ENCODE results near the gene RNF26. TPM values are rescaled to one million over a fixed set of nuclear protein-coding genes. Genes with fewer than 3 reads are reported as not detected.

Gene RNF26
- polyA plus RNA-seq, 1 of the 3 experiments (the other 2 are of a cell fraction) = 31.9 TPM

- H3K9me3 ChIP-seq = peaks cover 6% of the 10 kb centered on the region; the same call in 1 of the 2 replicates
- no peak for DNase-seq
- no peak overlapping the region for H3K27ac ChIP-seq (ENCODE audit: low read depth in 2 of 2, low read length in 1 of 2)
- TF ChIP-seq TAF1 (IDR thresholded peaks at IDR 0.05; ENCODE audit: borderline replicate concordance, low read depth, low read length) (no peak), CTCF (IDR thresholded peaks at IDR 0.05) (peak; percentile 28; the same call in 1 of the 2 replicates)
- H3K9ac ChIP-seq = no peak overlapping the region
- no peak overlapping the region for H3K4me2 ChIP-seq
- H3K4me1 ChIP-seq (ENCODE audit: control insufficient read depth in 1 of 2, insufficient read depth in 2 of 2, low read depth in 1 of 2, low read length in 1 of 2) = peaks cover 0 to under 1% of the 10 kb centered on the region in 2 experiments; a peak in 2 of 4 replicates
- H2AFZ ChIP-seq (ENCODE audit: low read depth) = no peak overlapping the region
- no peaks in the 10 kb centered on the region for H4K20me1 ChIP-seq (ENCODE audit: insufficient read depth)
- H3K79me2 ChIP-seq (ENCODE audit: insufficient read depth) = no peaks in the 10 kb centered on the region; the same call in none of the 2 replicates
- peaks cover 43 to 67% of the 10 kb centered on the region in 2 experiments for H3K36me3 ChIP-seq (replicated peaks in 1 of 2; ENCODE audit: control insufficient read depth in 1 of 2, insufficient read depth in 2 of 2, low read length in 1 of 2)
- ChIA-PET POLR2A (no interaction called here), CTCF (no interaction called here)
- H3K4me3 ChIP-seq (ENCODE audit: low read depth in 2 of 2, low read length in 1 of 2) = no peak overlapping the region
- WGBS (ENCODE audit: low lambda C conversion rate) = 50% methylated on average over 3 of the region's 3 CpGs
- H3K9me2 ChIP-seq = no peaks in the 10 kb centered on the region
- H3K27me3 ChIP-seq (ENCODE audit: insufficient read depth) = no peaks in the 10 kb centered on the region
- no peaks in the 10 kb centered on the region for H3F3A ChIP-seq (replicated peaks; ENCODE audit: insufficient read depth)
Measured at GRCh38 chr11:119295178-119295577, 39.1 kb upstream of the RNF26 start.

- Histone ChIP-seq H3F3A (replicated peaks; ENCODE audit: insufficient read depth) (no peaks in the 10 kb centered on the region), H3K4me2 (no peak overlapping the region), H3K9me3 (no peaks in the 10 kb centered on the region), H4K20me1 (ENCODE audit: insufficient read depth) (no peaks in the 10 kb centered on the region), H3K4me1 (ENCODE audit: control insufficient read depth in 1 of 2, insufficient read depth in 2 of 2, low read depth in 1 of 2, low read length in 1 of 2) (peaks cover 0 to 3% of the 10 kb centered on the region in 2 experiments; a peak in 2 of 4 replicates), H3K36me3 (replicated peaks in 1 of 2; ENCODE audit: control insufficient read depth in 1 of 2, insufficient read depth in 2 of 2, low read length in 1 of 2) (peaks cover 67 to 71% of the 10 kb centered on the region in 2 experiments), H2AFZ (ENCODE audit: low read depth) (no peak overlapping the region), H3K79me2 (ENCODE audit: insufficient read depth) (no peaks in the 10 kb centered on the region; the same call in none of the 2 replicates), H3K27ac (ENCODE audit: low read depth in 2 of 2, low read length in 1 of 2) (no peak overlapping the region), H3K27me3 (ENCODE audit: insufficient read depth) (no peaks in the 10 kb centered on the region), H3K9ac (no peak overlapping the region), H3K4me3 (ENCODE audit: low read depth in 2 of 2, low read length in 1 of 2) (no peak overlapping the region), H3K9me2 (no peaks in the 10 kb centered on the region)
- no peak for DNase-seq
- ChIA-PET CTCF (interaction anchor here (0.9 to 3.0 kb wide), 6 partner anchors 14 to 236 kb away, joined by 3 to 15 read pairs (median 6); partner anchors contain the start of gene CBL), POLR2A (no interaction called here)
- no peak for TF ChIP-seq TAF1 (IDR thresholded peaks at IDR 0.05; ENCODE audit: borderline replicate concordance, low read depth, low read length)
- TF ChIP-seq RCOR1 (IDR thresholded peaks at IDR 0.05; ENCODE audit: low read length) = no peak
- no peak for TF ChIP-seq CTCF (IDR thresholded peaks at IDR 0.05)
- TF ChIP-seq CHD2 (IDR thresholded peaks at IDR 0.05; ENCODE audit: low read length, partially characterized antibody) = no peak
- no peak for TF ChIP-seq IRF3 (IDR thresholded peaks at IDR 0.05; ENCODE audit: low read depth, low read length)
- 92% methylated on average over 3 of the region's 3 CpGs for WGBS (ENCODE audit: low lambda C conversion rate)
Measured at GRCh38 chr11:119297938-119298337, 36.4 kb upstream of the RNF26 start.
